RWPE1 (cell line): ENCODE data around the gene TRAM2.

Source experiments
- CTCF ChIA-PET: fragments of 350-600 bp; sonication (Branson Sonifier 250); formaldehyde crosslinking; extraction: SDS; loops from one replicate; lab custom pipeline; 2021; lab: Yijun Ruan, JAX
- POLR2A ChIA-PET: fragments of 400-600 bp; formaldehyde crosslinking; extraction: SDS; loops from one replicate; lab custom pipeline; 2020; ENCODE audit warnings: antibody characterized with exemption; ENCODE audit not compliant: low non-redundant PET; lab: Yijun Ruan, JAX
- DNase-seq: peaks from one replicate; pipeline ENCODE4 v3.0.0; 2012; ENCODE audit warnings: low spot score
- H3K27ac ChIP-seq: fragments of 450-650 bp; 2 replicates; pipeline ENCODE4 v1.5.1; 2017
- CTCF ChIP-seq: fragments of 450-650 bp; conservative IDR thresholded peaks from 2 replicates; pipeline ENCODE4 v1.5.1; 2017; ENCODE audit warnings: low read depth, mild to moderate bottlenecking

TRAM2 gene

GRCh38 chr6:52577778-52578463, 1.1 kb upstream of the TRAM2 start:
- no peak for TF ChIP-seq CTCF
- H3K27ac ChIP-seq: peak overlapping the region; percentile 95
- POLR2A ChIA-PET: interaction anchor here (0.7 to 1.8 kb wide), 2 partner anchors 55 to 74 kb away, joined by 3 to 10 read pairs; no protein-coding TSS in a partner anchor
- CTCF ChIA-PET: interaction anchor here (0.6 to 1.4 kb wide), 3 partner anchors 9 to 164 kb away, joined by 3 to 4 read pairs (median 3); no protein-coding TSS in a partner anchor
- DNase-seq: no peak

GRCh38 chr6:52576392-52577021, 353 bp downstream of the TRAM2 start:
- DNase-seq: peak; percentile 64
- peak overlapping the region; percentile 95 for H3K27ac ChIP-seq
- CTCF ChIA-PET: interaction anchor here (0.6 to 1.2 kb wide), 6 partner anchors 18 to 407 kb away, joined by 3 to 10 read pairs (median 3); no protein-coding TSS in a partner anchor
- peak; percentile 56 for TF ChIP-seq CTCF
- POLR2A ChIA-PET: interaction anchor here (1.8 kb wide), 1 partner anchor 72 kb away, joined by 10 read pairs; no protein-coding TSS in a partner anchor

GRCh38 chr6:52576054-52576391, 837 bp downstream of the TRAM2 start:
- TF ChIP-seq CTCF: no peak
- peak overlapping the region; percentile 95 for H3K27ac ChIP-seq
- POLR2A ChIA-PET: interaction anchor here (1.8 kb wide), 1 partner anchor 72 kb away, joined by 10 read pairs; no protein-coding TSS in a partner anchor
- DNase-seq: no peak
- CTCF ChIA-PET: interaction anchor here (0.7 to 1.0 kb wide), 3 partner anchors 19 to 89 kb away, joined by 3 to 10 read pairs (median 3); no protein-coding TSS in a partner anchor

- CTCF ChIA-PET: no interaction called here
- no peak for DNase-seq
- no peak for TF ChIP-seq CTCF
- POLR2A ChIA-PET: no interaction called here
- H3K27ac ChIP-seq: peak overlapping the region; percentile 95
These were observed 1.4 kb downstream of the TRAM2 start for GRCh38 chr6:52575502-52575892.

GRCh38 chr6:52574709-52575501, 2.0 kb downstream of the TRAM2 start:
- H3K27ac ChIP-seq: peak overlapping the region; percentile 95
- TF ChIP-seq CTCF: no peak
- CTCF ChIA-PET: no interaction called here
- POLR2A ChIA-PET: no interaction called here
- DNase-seq: no peak

GRCh38 chr6:52573295-52573694, 3.6 kb downstream of the TRAM2 start:
- POLR2A ChIA-PET: interaction anchor here (0.7 kb wide), 1 partner anchor 69 kb away, joined by 3 read pairs; no protein-coding TSS in a partner anchor
- CTCF ChIA-PET: no interaction called here
- TF ChIP-seq CTCF: no peak
- DNase-seq: no peak
- peak overlapping the region; percentile 64 for H3K27ac ChIP-seq
